HEK293 (cell line): ENCODE measurements around the gene AATK.

Source experiments
- CTCF ChIA-PET: fragments of 350-600 bp; formaldehyde crosslinking; extraction: SDS; loops from one replicate; lab custom pipeline; 2021; ENCODE audit warnings: antibody characterized with exemption; lab: Yijun Ruan, JAX
- POLR2A ChIA-PET: fragments of 300-600 bp; formaldehyde crosslinking; extraction: SDS; loops from one replicate; lab custom pipeline; 2020; ENCODE audit warnings: antibody characterized with exemption, inconsistent platforms; lab: Yijun Ruan, JAX
- H3K27ac ChIP-seq: fragments of 200-500 bp; sonication (Bioruptor generic); 2 replicates; pipeline ENCODE4 v1.5.1; 2014; ENCODE audit warnings: low read depth, low read length, control low read depth, inconsistent platforms; ENCODE audit errors: extremely low read depth
- H3K36me3 ChIP-seq, 2 experiments: fragments of 200-500 bp in 1 of 2; sonication (Bioruptor generic) in 1 of 2; 1 replicate in 1 of 2; 2 replicates in 1 of 2; pipeline ENCODE4 v1.5.1; 2014 to 2017; ENCODE audit warnings: inconsistent platforms in 2 of 2, low read length in 2 of 2; ENCODE audit not compliant: control insufficient read depth in 2 of 2, insufficient read depth in 1 of 2
- H3K4me1 ChIP-seq: fragments of 200-500 bp; sonication (Bioruptor generic); 2 replicates; pipeline ENCODE4 v1.5.1; 2014; ENCODE audit warnings: mild to moderate bottlenecking, low read length, inconsistent platforms; ENCODE audit not compliant: control insufficient read depth, insufficient read depth
- H3K4me3 ChIP-seq: 2 replicates; pipeline ENCODE4 v1.5.1; 2011; ENCODE audit warnings: low read depth, mild to moderate bottlenecking, control low read depth, low read length, moderate library complexity
- H3K9me3 ChIP-seq: fragments of 200-500 bp; sonication (Bioruptor generic); 2 replicates; pipeline ENCODE4 v1.5.1; 2014; ENCODE audit warnings: low read depth, low read length, inconsistent platforms; ENCODE audit not compliant: control insufficient read depth, insufficient read depth
- CTCF ChIP-seq: fragments of 450-650 bp; formaldehyde crosslinking; IDR thresholded peaks from 2 replicates; pipeline ENCODE4 v1.5.1; 2016; ENCODE audit warnings: missing biosample characterization, missing genetic modification characterization
- EGR2 ChIP-seq: fragments of 450-650 bp; formaldehyde crosslinking; IDR thresholded peaks from 2 replicates; pipeline ENCODE4 v1.5.1; 2016; ENCODE audit warnings: low read depth, missing biosample characterization, missing genetic modification characterization
- IKZF3 ChIP-seq: fragments of 450-650 bp; IDR thresholded peaks from 2 replicates; pipeline ENCODE4 v1.5.0; 2018; ENCODE audit warnings: missing biosample characterization, mild to moderate bottlenecking, missing genetic modification characterization, moderate library complexity
- KLF1 ChIP-seq: fragments of 450-650 bp; formaldehyde crosslinking; IDR thresholded peaks from 2 replicates; pipeline ENCODE4 v1.5.1; 2016; ENCODE audit warnings: missing biosample characterization, missing genetic modification characterization
- KLF10 ChIP-seq: fragments of 450-650 bp; IDR thresholded peaks from 2 replicates; pipeline ENCODE4 v1.5.1; 2018; ENCODE audit warnings: missing biosample characterization, mild to moderate bottlenecking, missing genetic modification characterization
- OVOL3 ChIP-seq: fragments of 450-650 bp; formaldehyde crosslinking; IDR thresholded peaks from 2 replicates; pipeline ENCODE4 v1.5.1; 2016; ENCODE audit warnings: missing biosample characterization, missing genetic modification characterization
- REST ChIP-seq: fragments of 450-650 bp; formaldehyde crosslinking; IDR thresholded peaks from 2 replicates; pipeline ENCODE4 v1.5.1; 2016; ENCODE audit warnings: missing biosample characterization, missing genetic modification characterization
- TSHZ1 ChIP-seq: fragments of 450-650 bp; formaldehyde crosslinking; IDR thresholded peaks from 2 replicates; pipeline ENCODE4 v1.5.1; 2016; ENCODE audit warnings: missing biosample characterization, missing genetic modification characterization, borderline replicate concordance
- ZBTB20 ChIP-seq: fragments of 450-650 bp; formaldehyde crosslinking; IDR thresholded peaks from 2 replicates; pipeline ENCODE4 v1.5.1; 2016; ENCODE audit warnings: missing biosample characterization, missing genetic modification characterization
- ZFHX2 ChIP-seq: fragments of 450-650 bp; formaldehyde crosslinking; conservative IDR thresholded peaks from 2 replicates; pipeline ENCODE4 v1.5.1; 2016; ENCODE audit warnings: missing biosample characterization, missing genetic modification characterization
- ZIC2 ChIP-seq: fragments of 450-650 bp; formaldehyde crosslinking; IDR thresholded peaks from 2 replicates; pipeline ENCODE4 v1.5.1; 2016; ENCODE audit warnings: missing biosample characterization, missing genetic modification characterization
- ZNF112 ChIP-seq: fragments of 450-650 bp; formaldehyde crosslinking; IDR thresholded peaks from 2 replicates; pipeline ENCODE4 v1.5.0; 2017; ENCODE audit warnings: missing biosample characterization, missing genetic modification characterization
- ZNF174 ChIP-seq: fragments of 450-650 bp; formaldehyde crosslinking; IDR thresholded peaks from 2 replicates; pipeline ENCODE4 v1.5.0; 2017; ENCODE audit warnings: missing biosample characterization, mild to moderate bottlenecking, missing genetic modification characterization
- ZNF24 ChIP-seq: fragments of 450-650 bp; formaldehyde crosslinking; IDR thresholded peaks from 2 replicates; pipeline ENCODE4 v1.5.1; 2016; ENCODE audit warnings: missing biosample characterization, missing genetic modification characterization
- ZNF350 ChIP-seq: fragments of 450-650 bp; formaldehyde crosslinking; IDR thresholded peaks from 2 replicates; pipeline ENCODE4 v1.5.0; 2017; ENCODE audit warnings: missing biosample characterization, mild to moderate bottlenecking, missing genetic modification characterization
- ZNF521 ChIP-seq: fragments of 450-650 bp; formaldehyde crosslinking; IDR thresholded peaks from 2 replicates; pipeline ENCODE4 v1.5.1; 2017; ENCODE audit warnings: missing biosample characterization, mild to moderate bottlenecking, missing genetic modification characterization
- ZNF544 ChIP-seq: fragments of 450-650 bp; formaldehyde crosslinking; IDR thresholded peaks from 2 replicates; pipeline ENCODE4 v1.5.0; 2017; ENCODE audit warnings: missing biosample characterization, missing genetic modification characterization
- ZNF664 ChIP-seq: fragments of 450-650 bp; formaldehyde crosslinking; IDR thresholded peaks from 2 replicates; pipeline ENCODE4 v1.5.1; 2016; ENCODE audit warnings: missing biosample characterization, missing genetic modification characterization
- ZNF747 ChIP-seq: fragments of 450-650 bp; formaldehyde crosslinking; IDR thresholded peaks from 2 replicates; pipeline ENCODE4 v1.5.1; 2016; ENCODE audit warnings: missing biosample characterization, missing genetic modification characterization
- ZNF785 ChIP-seq: fragments of 450-650 bp; formaldehyde crosslinking; IDR thresholded peaks from 2 replicates; pipeline ENCODE4 v1.5.1; 2016; ENCODE audit warnings: missing biosample characterization, missing genetic modification characterization

The AATK gene

GRCh38 chr17:81143717-81144422, 22.2 kb downstream of the AATK start:
- H3K9me3 ChIP-seq, result no peaks in the 10 kb centered on the region
- no peak overlapping the region for H3K27ac ChIP-seq
- no peaks in the 10 kb centered on the region for H3K36me3 ChIP-seq
- ChIA-PET CTCF (interaction anchor here (0.9 to 3.6 kb wide), 14 partner anchors 11 to 97 kb away, joined by 3 to 42 read pairs (median 4); partner anchors contain the start of genes CEP131, NDUFAF8 and TEPSIN), POLR2A (interaction anchor here (1.5 to 2.8 kb wide), 3 partner anchors 22 to 95 kb away, joined by 3 to 9 read pairs (median 6); partner anchors contain the start of genes AATK, CEP131, NDUFAF8 and PVALEF)
- H3K4me3 ChIP-seq, result no peak overlapping the region
- H3K4me1 ChIP-seq, result no peaks in the 10 kb centered on the region
- TF ChIP-seq ZIC2 (tag by site-specific recombination), result 0 out of 2 replicates have a peak, but pooled peaks have one; percentile 7
- no peak for TF ChIP-seq OVOL3 (tag by site-specific recombination)
- peak; percentile 36; the same call in 1 of the 2 replicates for TF ChIP-seq KLF1 (tag by site-specific recombination)
- TF ChIP-seq ZFHX2 (tag by site-specific recombination), result peak; percentile 47
- TF ChIP-seq CTCF (tag by site-specific recombination), result no peak
- TF ChIP-seq EGR2 (tag by site-specific recombination), result 0 out of 2 replicates have a peak, but pooled peaks have one; percentile 6

GRCh38 chr17:81143200-81143527, 22.9 kb downstream of the AATK start:
- TF ChIP-seq TSHZ1 (tag by site-specific recombination) (no peak), ZNF521 (tag by site-specific recombination) (no peak), ZNF785 (tag by site-specific recombination) (no peak), ZBTB20 (tag by site-specific recombination) (no peak)
- TF ChIP-seq, all 188 proteins: peak for 0
- POLR2A ChIA-PET, result interaction anchor here (1.4 to 2.8 kb wide), 4 partner anchors 22 to 252 kb away, joined by 3 to 9 read pairs (median 4); partner anchors contain the start of genes AATK, BAHCC1, CEP131 and NDUFAF8
- no peaks in the 10 kb centered on the region for H3K9me3 ChIP-seq
- no peaks in the 10 kb centered on the region for H3K4me1 ChIP-seq
- no peak overlapping the region for H3K4me3 ChIP-seq
- no peak overlapping the region for H3K27ac ChIP-seq
- H3K36me3 ChIP-seq, result no peaks in the 10 kb centered on the region
- CTCF ChIA-PET, result interaction anchor here (0.6 to 3.6 kb wide), 21 partner anchors 9 to 559 kb away, joined by 3 to 42 read pairs (median 5); partner anchors contain the start of genes CEP131, NDUFAF8 and TEPSIN

GRCh38 chr17:81142301-81143199, 23.5 kb downstream of the AATK start:
- Histone ChIP-seq H3K4me1 (no peaks in the 10 kb centered on the region), H3K9me3 (no peaks in the 10 kb centered on the region), H3K27ac (no peak overlapping the region), H3K36me3 (no peaks in the 10 kb centered on the region), H3K4me3 (no peak overlapping the region)
- POLR2A ChIA-PET, result interaction anchor here (0.5 to 2.8 kb wide), 9 partner anchors 23 to 1125 kb away, joined by 3 to 9 read pairs (median 3); partner anchors contain the start of genes AATK, BAHCC1, CEP131 and NDUFAF8
- CTCF ChIA-PET, result interaction anchor here (0.6 to 3.6 kb wide), 35 partner anchors 9 to 1441 kb away, joined by 3 to 42 read pairs (median 4); partner anchors contain the start of genes CEP131, GAA, NDUFAF8 and TEPSIN
- TF ChIP-seq IKZF3 (0 out of 2 replicates have a peak, but pooled peaks have one; percentile 26), ZNF664 (tag by site-specific recombination) (0 out of 2 replicates have a peak, but pooled peaks have one; percentile 17), ZNF24 (tag by site-specific recombination) (no peak), ZNF112 (tag by site-specific recombination) (no peak), KLF10 (tag by site-specific recombination) (no peak), REST (tag by site-specific recombination) (no peak), ZNF350 (tag by site-specific recombination) (no peak), ZNF174 (tag by site-specific recombination) (no peak), ZNF544 (tag by site-specific recombination) (no peak), ZNF747 (tag by site-specific recombination) (no peak)
